ENCODE measurements around the gene ONECUT3. TPM values are rescaled to one million over a fixed set of nuclear protein-coding genes. Genes with fewer than 3 reads are reported as not detected.

Gene ONECUT3
- total RNA-seq, 2 experiments from 2014 or later: not detected

GRCh38 chr19:1736927-1737326, 16.4 kb upstream of the ONECUT3 start:
- intact Hi-C loops (cut with micrococcal nuclease): no loop called here
- no peak overlapping the region for H3K27ac Mint-ChIP-seq
- no peaks in the 10 kb centered on the region for H3K9me3 Mint-ChIP-seq
- no peak for TF ChIP-seq CTCF (IDR thresholded peaks at IDR 0.05)
- H3K27me3 Mint-ChIP-seq: peaks cover 25% of the 10 kb centered on the region
- ATAC-seq (no peak), DNase-seq (no peak)
- no peaks in the 10 kb centered on the region for H3K36me3 Mint-ChIP-seq (ENCODE audit: low read depth)
- CTCF ChIA-PET: no interaction called here
- POLR2A ChIA-PET: no interaction called here
- H3K4me3 Mint-ChIP-seq: no peak overlapping the region
- H3K4me1 Mint-ChIP-seq (ENCODE audit: low read depth): no peaks in the 10 kb centered on the region

GRCh38 chr19:1739960-1740629, 13.2 kb upstream of the ONECUT3 start:
- TF ChIP-seq CTCF (IDR thresholded peaks at IDR 0.05): no peak
- H3K27me3 Mint-ChIP-seq: peaks cover 21% of the 10 kb centered on the region
- H3K36me3 Mint-ChIP-seq (ENCODE audit: low read depth): no peaks in the 10 kb centered on the region
- no peak overlapping the region for H3K4me3 Mint-ChIP-seq
- no peak for ATAC-seq
- no peaks in the 10 kb centered on the region for H3K9me3 Mint-ChIP-seq
- H3K27ac Mint-ChIP-seq: no peak overlapping the region
- intact Hi-C loops (cut with micrococcal nuclease): no loop called here
- no peak for DNase-seq
- POLR2A ChIA-PET: no interaction called here
- H3K4me1 Mint-ChIP-seq (ENCODE audit: low read depth): no peaks in the 10 kb centered on the region
- CTCF ChIA-PET: interaction anchor here (1.3 kb wide), 1 partner anchor 68 kb away, joined by 3 read pairs; no protein-coding TSS in a partner anchor

- DNase-seq: no peak
- Mint-ChIP-seq H3K9me3 (no peaks in the 10 kb centered on the region), H3K27ac (no peak overlapping the region), H3K4me3 (no peak overlapping the region), H3K36me3 (ENCODE audit: low read depth) (no peaks in the 10 kb centered on the region), H3K4me1 (ENCODE audit: low read depth) (peaks cover 7% of the 10 kb centered on the region), H3K27me3 (peaks cover 29% of the 10 kb centered on the region)
- intact Hi-C loops (cut with micrococcal nuclease): no loop called here
- ChIA-PET CTCF (no interaction called here), POLR2A (no interaction called here)
- no peak for ATAC-seq
- no peak for TF ChIP-seq CTCF (IDR thresholded peaks at IDR 0.05)
These were observed 10.2 kb upstream of the ONECUT3 start for GRCh38 chr19:1742989-1743696.

DNA sequence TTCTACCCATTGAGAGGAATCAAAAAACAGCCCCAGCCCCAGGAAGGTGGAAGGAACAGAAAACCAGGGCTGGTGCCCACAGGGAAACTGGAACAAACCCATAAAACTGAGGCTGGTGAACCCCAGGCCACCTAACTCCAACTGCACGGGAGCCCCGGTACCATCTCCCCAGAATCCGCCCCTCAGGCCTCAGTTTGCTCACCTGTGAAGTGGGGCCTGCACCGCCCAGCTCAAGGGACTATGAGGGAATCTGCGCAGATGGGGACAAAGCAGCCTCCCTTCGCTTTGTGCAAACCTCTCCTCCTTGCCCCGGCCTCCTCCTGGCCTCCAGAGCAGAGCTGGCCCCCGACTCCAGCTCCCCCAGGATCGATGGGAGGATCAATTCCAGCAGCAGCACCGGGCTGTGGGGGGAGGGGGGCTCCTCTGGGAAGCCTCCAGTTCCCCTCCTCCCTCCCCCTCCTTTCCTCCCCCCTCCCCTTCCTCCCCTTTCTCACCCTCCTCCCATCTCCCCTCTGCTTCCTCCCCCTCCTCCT, 9.1 kb upstream of the ONECUT3 start:
- ATAC-seq: no peak
- Mint-ChIP-seq H3K9me3 (no peaks in the 10 kb centered on the region), H3K27ac (no peak overlapping the region), H3K27me3 (peaks cover 29% of the 10 kb centered on the region), H3K4me1 (ENCODE audit: low read depth) (peaks cover 7% of the 10 kb centered on the region), H3K4me3 (no peak overlapping the region), H3K36me3 (ENCODE audit: low read depth) (no peaks in the 10 kb centered on the region)
- no peak for DNase-seq
- CTCF ChIA-PET: no interaction called here
- POLR2A ChIA-PET: no interaction called here
- intact Hi-C loops (cut with micrococcal nuclease): no loop called here
- TF ChIP-seq CTCF (IDR thresholded peaks at IDR 0.05): no peak
